Epithelial cell of prostate (primary cell): ENCODE measurements around the gene PHKA2.

Experiments
- DNase-seq: peaks from one replicate; pipeline ENCODE4 v3.0.0-alpha.2; 2011; ENCODE audit warnings: low read depth, low spot score
- H3K27ac ChIP-seq: fragments of 450-650 bp; 2 replicates; pipeline ENCODE4 v1.5.1; 2017; ENCODE audit warnings: mild to moderate bottlenecking

The PHKA2 gene

DNA sequence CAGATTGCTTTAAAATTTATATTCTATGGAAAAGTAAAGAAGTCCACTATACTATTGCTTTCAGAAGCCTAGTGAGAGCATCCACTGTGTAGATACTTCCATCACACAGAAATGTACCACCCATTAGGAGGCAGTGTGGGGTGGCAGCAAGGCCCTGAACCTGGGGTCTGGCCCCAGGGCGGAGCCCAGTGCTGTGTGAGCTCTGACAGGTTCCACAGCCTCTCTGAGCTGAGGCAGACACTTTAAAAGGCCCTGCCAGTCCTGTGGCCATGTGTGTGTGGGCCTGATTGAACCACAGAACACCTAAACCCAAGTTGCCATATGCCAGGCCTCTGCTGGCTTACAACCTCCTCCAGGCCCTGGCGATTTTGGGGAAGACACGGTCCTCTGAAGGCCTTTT is 49.2 kb downstream of the PHKA2 start:
- no peak overlapping the region for H3K27ac ChIP-seq
- DNase-seq = no peak

DNA sequence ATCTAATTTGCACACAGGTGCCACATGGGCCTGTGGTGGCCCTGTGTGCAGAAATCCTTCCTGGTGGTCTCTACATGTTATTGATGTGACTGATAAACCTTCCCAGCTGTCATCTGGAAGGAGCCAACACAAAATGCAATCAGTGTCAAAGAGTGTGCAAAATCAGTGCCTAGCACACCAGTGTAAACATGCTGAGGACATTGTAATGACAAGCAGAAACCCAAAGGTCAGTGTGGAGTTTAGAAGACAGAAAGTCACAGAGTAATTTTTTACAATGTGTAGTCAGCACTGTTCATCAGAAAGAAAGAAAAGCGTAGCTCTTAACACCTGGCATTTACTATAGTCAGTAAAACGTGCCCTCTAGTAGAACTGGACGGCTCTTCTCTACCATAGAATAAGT is 50.3 kb downstream of the PHKA2 start:
- no peak overlapping the region for H3K27ac ChIP-seq
- DNase-seq = no peak

DNA sequence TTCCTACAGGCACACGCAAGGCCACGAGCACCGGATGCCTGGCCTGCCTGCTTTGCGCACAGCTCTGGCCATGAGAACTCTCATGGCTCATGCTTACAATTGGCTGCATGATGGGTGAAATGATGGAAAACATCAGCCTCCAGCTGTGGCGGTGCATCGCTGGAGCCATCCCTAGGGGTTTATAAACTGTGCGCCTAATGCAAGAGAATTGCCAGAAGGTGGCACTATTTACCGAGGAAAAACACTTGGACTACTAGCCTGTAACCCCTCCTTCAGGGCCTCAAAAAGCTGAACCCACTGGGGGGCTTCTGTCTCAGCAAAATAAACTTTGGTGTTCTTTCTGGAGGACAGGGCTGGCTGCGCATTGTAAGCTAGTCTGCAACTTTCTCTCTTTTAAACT is 51.9 kb downstream of the PHKA2 start:
- no peak for DNase-seq
- no peak overlapping the region for H3K27ac ChIP-seq

DNA sequence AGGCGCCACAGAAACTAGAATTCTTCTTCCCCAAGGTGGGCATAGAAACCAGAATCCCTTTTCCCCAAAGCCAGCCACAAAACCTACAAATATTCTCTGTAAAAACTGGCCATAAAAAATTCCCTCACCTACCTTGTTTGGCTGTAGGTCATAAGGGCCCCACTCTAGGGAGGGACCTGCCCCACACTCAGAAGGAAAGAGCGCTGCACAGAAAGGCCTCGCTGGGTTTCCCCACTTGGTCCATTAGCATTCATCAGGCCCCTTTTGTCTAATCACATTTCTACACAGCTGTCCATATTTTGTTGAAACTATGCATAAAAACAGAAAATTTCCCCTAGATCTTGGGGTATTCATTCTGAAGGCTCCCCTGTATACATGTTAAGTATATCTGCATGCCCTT is 54.1 kb downstream of the PHKA2 start:
- no peak overlapping the region for H3K27ac ChIP-seq
- DNase-seq = no peak

DNA sequence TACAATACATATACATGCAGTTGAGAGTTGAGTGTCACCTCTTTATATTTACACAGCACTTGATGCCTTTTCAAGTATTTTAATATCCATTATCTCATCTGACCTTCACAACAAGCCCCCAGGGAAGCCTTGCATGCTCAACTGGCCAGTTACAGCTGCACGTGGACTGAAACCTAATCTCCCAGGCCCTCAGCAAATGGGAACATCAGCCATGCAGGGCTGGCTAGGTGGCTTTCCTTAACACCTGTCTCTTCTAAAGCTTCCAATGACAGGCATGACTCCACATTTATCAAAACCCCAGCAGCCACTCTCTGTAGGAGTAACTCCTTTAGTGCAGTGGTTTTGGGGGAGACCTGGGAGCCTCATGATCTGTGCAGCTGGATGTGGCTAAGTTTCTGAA is 56.4 kb downstream of the PHKA2 start:
- DNase-seq = no peak
- H3K27ac ChIP-seq = no peak overlapping the region

DNA sequence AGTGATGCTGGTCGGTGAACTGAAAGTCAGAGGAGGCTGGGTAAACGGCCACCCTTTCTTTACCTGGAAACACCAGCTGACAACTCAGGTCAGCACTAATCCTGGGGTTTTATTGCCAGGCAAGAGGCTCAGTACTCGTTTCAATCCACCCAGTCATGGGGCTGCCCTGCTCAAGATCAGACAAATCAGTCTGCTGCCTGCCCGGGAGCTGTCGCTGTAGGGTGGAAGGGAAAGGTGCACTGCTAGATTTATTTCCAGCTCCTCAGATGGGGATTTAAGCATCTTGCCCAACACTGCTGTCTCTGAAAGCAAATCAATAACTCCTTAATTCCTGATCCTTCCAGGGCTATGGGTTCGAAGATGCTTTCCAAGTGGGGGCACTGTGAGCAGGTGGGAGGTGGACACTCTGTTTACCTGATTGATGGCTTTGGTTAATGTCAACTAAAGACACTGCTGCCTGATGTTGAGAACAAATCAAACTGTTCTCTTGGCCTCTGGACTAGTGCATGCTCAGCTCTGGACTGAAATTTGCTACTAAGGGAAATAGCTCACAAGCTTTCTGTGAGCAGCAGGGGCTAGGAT is 59.3 kb downstream of the PHKA2 start:
- no peak overlapping the region for H3K27ac ChIP-seq
- no peak for DNase-seq

DNA sequence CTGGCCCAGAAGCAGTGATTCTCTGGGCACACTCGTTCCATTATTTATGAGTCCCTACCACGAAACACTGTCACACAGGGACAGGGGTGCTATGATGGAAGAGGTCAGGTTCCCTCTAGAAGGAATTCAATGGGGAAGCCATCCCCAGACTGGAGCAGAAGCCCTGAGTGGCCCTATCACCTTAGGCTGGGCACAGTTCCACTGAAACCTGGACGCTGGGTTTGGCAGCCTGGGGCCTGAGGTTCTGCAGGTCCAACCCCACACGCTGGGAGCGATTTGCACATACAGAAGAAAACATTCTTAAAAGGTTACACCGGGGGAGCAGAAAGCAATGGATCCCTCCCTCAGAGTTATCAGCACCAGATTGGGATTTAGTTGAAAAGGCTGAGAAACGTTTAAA is 63.3 kb downstream of the PHKA2 start:
- H3K27ac ChIP-seq = no peak overlapping the region
- no peak for DNase-seq

DNA sequence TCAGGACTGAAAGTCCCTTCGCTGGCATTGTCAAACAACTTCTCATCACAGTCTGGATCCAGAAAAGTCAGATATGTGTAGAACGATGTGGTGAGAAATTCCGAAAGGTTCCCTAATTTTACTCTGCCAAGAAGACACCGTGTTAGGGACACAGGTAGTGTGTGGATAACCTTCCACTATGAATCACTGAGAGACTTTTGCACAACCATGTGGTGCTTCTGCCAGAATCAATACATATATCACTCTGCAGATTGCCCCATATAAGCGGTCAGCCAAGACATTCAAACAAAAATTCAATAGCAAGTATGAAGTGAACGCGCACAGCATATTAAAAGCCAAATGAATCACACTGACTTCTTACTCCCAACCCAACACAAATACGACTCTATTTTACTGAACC is 63.8 kb downstream of the PHKA2 start:
- H3K27ac ChIP-seq = no peak overlapping the region
- no peak for DNase-seq

DNA sequence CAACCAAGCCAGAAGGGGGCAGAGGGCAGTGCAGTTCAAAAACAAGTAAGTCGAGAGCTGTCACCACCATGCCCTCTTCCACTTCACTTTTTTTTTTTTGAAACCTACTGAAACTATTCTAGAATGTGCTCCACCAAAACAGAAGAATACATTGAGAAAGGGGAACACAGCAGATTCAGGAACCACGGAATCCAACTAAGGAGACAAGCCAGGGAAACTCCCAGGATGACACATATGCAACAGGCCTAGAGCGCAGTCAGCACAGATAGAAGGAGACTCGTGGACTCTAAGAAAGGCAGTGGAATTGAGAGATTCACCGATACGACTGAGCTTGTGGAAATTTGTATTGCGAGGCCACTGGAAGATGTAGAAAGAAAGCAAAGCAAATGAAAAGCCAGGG is 66.1 kb downstream of the PHKA2 start:
- DNase-seq = no peak
- no peak overlapping the region for H3K27ac ChIP-seq

DNA sequence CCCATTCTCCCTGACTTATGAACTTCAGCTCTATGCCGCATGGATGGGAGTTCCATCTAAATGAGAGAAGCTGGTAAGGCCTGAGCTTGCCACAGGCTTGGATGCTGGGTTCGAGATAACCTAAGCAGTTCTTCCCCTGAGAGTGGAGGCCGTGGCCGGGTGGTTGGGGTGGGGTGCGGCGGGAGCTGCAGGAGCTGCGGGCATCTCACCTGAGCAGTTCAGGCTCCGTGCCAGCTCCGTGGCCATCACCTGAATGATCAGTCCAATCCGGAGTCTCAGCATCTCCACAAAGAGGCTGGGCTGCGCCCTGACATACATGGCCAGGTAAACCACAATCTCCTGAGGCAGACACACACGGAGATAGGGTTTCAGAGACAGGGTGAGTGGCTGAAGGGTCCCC is 77.6 kb downstream of the PHKA2 start:
- DNase-seq = no peak
- H3K27ac ChIP-seq = no peak overlapping the region

DNA sequence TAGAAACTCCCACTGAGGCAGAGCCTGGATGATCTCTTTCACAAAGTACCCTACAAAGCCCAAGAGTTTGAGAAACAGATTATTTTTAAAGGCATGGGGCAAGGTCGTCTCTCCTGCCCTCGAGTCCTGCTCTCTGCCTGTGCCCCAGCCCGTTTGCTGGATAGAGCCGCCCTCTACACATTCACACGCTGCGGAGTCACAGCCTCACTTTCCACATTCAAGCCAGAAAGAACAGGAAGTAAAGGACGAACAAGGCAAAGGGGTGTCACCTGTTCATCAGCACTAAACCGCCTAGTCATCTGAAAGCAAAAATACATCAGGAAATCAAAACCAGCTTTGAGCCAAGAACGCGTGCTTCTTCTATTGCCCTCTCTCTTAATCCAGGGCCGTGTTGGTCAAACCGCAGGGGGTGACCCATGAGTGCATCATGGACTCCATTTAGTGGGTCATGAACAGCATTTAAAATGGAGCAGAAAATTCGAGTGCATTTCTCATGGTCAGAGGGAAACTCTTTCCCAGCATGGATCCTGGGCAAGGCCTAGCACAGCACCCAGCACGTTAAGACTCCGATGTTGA is 83.4 kb downstream of the PHKA2 start:
- no peak overlapping the region for H3K27ac ChIP-seq
- no peak for DNase-seq

DNA sequence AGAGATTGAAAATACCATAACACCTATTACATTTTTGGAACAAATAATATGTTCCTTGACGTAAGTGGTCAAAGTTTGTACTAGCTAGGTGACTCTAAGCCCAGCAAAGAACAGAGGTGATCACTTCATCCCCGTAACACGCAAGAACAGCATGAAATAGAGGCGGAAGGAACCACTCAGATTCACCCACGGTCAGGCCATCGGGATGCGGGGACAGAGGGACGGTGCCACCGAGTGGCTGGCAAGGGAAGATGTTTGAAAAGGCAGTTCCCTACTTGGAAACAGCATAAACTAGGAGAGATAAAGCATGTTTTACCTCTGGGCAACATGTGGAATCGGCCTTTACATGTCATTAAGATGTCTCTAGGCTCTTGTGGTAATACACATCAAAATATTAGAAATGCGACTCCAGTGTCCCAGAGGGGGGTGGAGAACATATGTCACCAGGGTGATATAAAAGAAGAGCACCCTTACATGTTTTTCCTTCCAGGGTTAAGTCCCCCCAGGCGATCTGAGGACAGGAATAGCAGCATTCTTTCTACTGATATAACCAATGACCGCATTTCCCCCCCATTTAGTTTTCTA is 84.0 kb downstream of the PHKA2 start:
- no peak for DNase-seq
- no peak overlapping the region for H3K27ac ChIP-seq

DNA sequence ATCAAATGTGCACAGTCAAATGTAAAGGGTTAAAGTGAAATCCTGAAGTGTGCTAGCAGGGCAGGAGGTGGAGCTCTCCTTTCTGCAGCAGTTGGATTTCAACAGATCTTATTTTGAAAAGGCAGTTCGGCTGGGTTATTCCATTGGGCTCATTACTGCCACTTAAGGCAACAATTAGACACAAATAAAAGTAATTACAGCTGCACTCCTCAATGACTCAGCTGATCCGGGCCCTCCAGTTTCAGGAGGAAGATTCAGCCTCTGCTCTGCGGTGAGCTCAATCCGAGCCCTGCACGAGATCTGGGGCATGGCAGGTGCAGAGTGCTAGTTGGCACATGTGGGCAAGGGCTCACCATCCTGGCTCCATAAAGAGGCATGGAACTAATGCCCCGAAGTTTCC is 85.4 kb downstream of the PHKA2 start:
- DNase-seq = no peak
- no peak overlapping the region for H3K27ac ChIP-seq

DNA sequence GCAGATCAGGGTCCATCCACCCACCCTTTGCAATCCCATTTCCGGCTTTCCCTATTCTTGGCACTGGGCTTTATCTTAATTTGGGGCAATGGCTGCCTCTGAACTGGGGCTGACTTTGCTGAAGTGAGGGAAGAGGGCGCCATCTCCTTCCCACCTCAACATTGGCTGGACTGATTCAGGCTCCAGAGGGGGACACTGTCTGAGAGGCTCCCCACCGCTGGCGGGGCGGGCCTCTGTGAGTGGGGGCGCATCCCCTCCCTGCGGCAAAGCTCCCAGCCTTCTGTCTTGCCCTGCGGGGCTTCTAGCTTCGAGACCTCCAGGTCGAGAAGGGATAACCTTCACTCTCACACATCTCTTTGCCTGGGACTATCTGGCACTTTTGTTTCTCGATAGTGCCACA is 85.8 kb downstream of the PHKA2 start:
- no peak overlapping the region for H3K27ac ChIP-seq
- no peak for DNase-seq

DNA sequence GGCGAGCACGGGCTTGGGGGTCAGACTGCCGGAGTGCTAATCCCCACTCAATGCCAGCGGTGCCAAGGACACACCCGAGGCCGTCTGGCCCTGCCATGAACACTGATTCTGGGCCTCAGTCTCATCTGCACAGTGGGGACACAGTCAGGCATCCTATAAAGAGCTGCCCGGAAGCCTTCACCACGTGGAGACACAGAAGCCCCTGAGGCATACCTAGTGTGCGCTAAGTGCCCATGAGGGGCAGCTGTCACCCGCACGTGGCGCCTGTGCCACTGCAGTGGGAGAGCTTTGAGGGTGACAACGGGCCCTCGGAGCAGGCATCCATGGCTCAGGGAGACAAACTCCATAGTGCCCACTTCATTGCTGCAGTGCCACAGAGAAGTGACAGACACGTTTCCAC is 86.3 kb downstream of the PHKA2 start:
- H3K27ac ChIP-seq = no peak overlapping the region
- no peak for DNase-seq

DNA sequence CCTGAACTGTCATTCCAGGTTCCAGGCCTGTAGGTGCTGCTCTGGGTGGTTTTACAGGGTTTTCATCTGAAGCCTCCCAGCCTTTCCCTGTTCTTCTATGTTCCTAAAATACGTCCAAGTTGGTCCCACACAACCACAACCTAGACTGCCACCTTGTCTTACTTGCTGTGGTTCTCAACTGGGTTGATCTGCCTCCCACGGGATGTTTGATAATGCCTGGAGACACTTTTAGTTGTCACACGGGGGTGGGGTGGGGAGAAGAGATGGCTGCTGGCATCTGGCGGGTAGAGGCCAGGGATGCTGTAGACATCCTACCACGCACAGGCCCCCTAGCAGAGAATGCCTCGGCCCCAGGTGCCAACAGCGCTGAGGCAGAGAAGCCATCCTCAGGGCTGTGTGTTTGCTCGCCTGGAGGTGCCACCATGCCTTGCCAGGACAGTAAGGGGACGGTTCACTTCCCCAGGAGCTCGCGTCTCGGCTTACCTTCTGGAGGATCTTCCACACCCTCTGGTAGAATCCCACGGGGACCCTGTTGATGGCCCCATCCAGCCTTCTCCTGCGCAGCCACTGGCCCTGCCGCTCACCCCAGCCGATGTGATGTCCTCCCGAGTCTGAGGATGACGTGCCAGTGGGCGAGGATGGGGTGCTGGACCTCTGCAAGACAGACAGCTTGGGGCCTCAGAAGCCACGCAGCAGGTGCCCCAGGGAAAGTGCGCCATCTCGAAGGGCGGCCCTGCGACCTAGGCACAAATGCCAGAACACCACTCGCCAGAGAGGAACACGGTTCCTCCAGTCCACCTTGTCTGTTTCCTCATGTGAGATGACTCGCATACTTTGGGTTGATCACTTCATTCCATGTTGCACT is 87.0 kb downstream of the PHKA2 start:
- no peak for DNase-seq

DNA sequence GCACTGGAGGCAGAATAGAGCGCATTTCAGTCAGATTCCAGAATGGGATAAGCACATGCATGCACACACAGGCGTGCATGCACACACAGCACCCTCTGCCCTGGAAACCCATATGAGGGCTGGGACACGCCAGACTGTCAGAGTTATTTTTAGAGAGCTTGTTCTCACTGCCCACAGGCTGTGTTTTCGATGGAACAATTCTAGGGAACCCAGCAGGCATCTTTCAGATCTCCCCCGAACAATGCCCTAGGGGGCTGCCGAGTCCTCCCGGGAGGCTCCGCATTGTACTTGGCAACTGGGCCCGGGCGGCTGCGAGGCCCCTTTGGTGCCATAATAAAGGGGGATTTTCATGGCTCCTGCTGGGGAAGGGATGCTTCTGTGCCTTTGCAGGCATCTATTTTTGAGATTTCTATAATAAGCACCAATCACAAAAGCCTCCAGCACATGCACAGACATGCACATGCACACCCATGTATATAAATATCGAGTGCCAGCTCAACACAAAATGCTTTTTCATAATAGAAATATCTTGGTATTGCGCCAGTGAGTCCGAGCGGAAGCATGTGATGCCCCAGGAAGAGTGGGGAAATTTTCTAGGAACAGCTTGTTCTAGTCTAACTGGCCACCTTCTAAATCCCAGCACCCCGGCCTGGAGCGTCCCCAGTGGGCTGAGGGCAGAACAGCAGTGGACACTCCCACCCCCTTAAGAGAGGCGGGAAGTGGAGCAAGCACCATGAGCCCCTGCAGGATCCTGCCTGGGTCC is 88.5 kb downstream of the PHKA2 start:
- peak; percentile 50 for DNase-seq
- peak overlapping the region; percentile 63 for H3K27ac ChIP-seq

More for the DNA sequence above, 87.0 kb downstream of the PHKA2 start:
- no peak overlapping the region for H3K27ac ChIP-seq

DNA sequence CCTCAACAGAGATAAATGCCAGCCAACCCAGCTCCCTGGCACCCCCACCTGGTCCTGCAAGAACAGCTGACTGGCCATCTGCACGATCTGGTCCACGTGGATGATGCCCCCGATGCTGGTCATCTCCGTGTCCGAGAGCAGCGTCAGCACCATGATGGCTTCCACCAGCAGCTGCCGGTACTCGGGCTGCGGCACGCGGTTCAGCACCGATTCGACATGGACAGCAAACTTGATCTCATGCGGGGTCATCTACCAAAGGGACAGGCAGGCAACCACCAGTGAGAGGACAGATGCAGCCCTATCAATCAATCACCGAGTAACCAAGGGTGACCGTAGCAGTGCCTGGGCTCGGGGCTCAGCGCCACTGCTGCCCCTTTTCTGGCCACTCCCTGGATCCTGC is 89.8 kb downstream of the PHKA2 start:
- DNase-seq = no peak
- no peak overlapping the region for H3K27ac ChIP-seq

DNA sequence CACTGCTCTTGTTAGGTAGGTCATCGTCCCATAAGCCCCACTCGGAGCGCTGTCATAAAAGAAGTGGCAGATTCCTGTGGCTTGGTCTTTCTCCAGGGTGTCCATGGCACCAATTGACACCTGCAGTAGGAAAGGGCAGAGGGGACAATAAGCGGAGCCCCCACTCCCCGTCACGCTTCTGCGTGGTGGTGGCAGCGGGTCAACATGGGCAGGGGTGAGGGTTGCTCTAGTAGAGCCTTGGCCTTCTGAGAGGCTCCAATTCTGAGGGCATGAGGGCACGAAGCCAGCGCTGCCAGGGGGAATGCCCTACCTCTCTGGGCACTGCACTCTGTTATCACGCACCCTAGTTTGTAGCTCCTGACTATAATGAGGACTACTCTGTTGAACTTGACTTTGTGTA is 90.4 kb downstream of the PHKA2 start:
- H3K27ac ChIP-seq = no peak overlapping the region
- no peak for DNase-seq

DNA sequence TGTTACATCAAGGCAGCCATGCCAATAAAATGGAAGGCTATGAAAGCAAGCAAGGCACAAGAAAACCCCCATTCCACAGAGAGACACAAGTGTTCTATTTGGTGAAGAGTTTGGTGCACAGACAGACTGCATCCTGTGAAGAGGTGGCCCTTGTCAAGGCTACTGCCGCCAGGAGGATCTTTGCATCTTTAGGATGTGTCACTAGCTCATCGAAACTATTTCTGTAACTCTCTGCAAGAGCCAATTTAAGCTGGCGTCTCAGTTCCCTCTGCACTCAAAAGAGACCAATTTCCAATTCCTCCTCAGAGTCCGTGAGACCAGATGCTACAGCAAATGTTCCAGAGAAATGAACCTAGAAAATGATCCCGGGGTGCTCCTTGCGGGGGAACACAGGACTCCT is 91.0 kb downstream of the PHKA2 start:
- no peak for DNase-seq
- no peak overlapping the region for H3K27ac ChIP-seq

DNA sequence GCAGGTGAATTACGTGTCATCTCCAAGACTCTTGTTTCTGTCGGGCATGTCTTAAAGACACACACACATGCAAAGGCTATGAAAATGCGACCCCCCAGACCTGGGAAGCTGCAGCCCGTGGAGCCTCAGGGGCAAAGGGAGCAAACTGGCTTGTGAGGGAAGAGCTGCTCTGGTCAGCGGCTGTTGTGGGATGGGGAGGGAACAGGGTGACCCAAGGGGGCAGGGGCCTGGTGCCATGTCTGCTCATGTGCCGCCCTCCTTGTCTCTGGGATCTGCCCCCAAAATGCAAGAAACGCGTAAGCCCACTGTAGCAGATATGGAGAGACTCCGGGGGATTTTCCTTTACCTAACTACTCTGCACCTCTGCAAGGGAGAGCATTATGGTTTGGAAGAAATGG is 92.4 kb downstream of the PHKA2 start:
- no peak for DNase-seq
- no peak overlapping the region for H3K27ac ChIP-seq
